H1 (cell line): ENCODE data around the gene TSPAN32. TPM values are rescaled to one million over a fixed set of nuclear protein-coding genes. Genes with fewer than 3 reads are reported as not detected.

Experiments used
- CTCF ChIA-PET: fragments of 300-600 bp; sonication (Branson Sonifier 250); formaldehyde crosslinking; loops from one replicate; lab custom pipeline; 2021; ENCODE audit not compliant: partially characterized antibody; lab: Charles Lee
- POLR2A ChIA-PET: fragments of 300-600 bp; sonication (Branson Sonifier 250); formaldehyde crosslinking; loops from one replicate; lab custom pipeline; 2021; ENCODE audit warnings: inconsistent platforms; ENCODE audit not compliant: partially characterized antibody; lab: Charles Lee
- DNase-seq, 2 experiments: peaks; one replicate each; pipeline versions ENCODE4 v3.0.0 to v3.0.0-alpha.2; 2010 to 2022; ENCODE audit warnings: low spot score in 2 of 2, low read depth in 1 of 2, mixed read lengths in 1 of 2
- FAIRE-seq: peaks from 2 replicates; lab custom pipeline; 2011; peaks lifted over from hg19 to GRCh38; lab: Jason Lieb, UNC
- H2AFZ ChIP-seq: 2 replicates; pipeline ENCODE4 v1.8.1; 2012; ENCODE audit warnings: low read length, inconsistent platforms
- H2AK5ac ChIP-seq: 2 replicates; pipeline ENCODE4 v1.6.1; 2013; ENCODE audit warnings: low read depth, low read length
- H2BK120ac ChIP-seq: replicated peaks from 2 replicates; pipeline ENCODE3; 2013; ENCODE audit warnings: low read depth, low read length, inconsistent platforms
- H2BK12ac ChIP-seq: 2 replicates; pipeline ENCODE4 v1.6.1; 2013; ENCODE audit warnings: low read depth, low read length
- H2BK15ac ChIP-seq: 2 replicates; pipeline ENCODE4 v1.6.1; 2013; ENCODE audit warnings: low read length
- H2BK20ac ChIP-seq: 2 replicates; pipeline ENCODE4 v1.6.1; 2013; ENCODE audit warnings: low read length
- H2BK5ac ChIP-seq: 2 replicates; pipeline ENCODE4 v1.6.1; 2013; ENCODE audit warnings: low read depth, low read length
- H3K14ac ChIP-seq: 2 replicates; pipeline ENCODE4 v1.6.1; 2013; ENCODE audit warnings: inconsistent platforms; ENCODE audit not compliant: insufficient read length
- H3K18ac ChIP-seq: 2 replicates; pipeline ENCODE4 v1.6.1; 2013; ENCODE audit warnings: low read length; ENCODE audit errors: extremely low read depth
- H3K23ac ChIP-seq: 2 replicates; pipeline ENCODE4 v1.6.1; 2013; ENCODE audit warnings: inconsistent platforms; ENCODE audit not compliant: insufficient read length
- H3K23me2 ChIP-seq: 2 replicates; pipeline ENCODE4 v1.6.1; 2013; ENCODE audit warnings: low read depth, low read length
- H3K27ac ChIP-seq: 2 replicates; pipeline ENCODE4 v1.6.1; 2011; ENCODE audit warnings: low read depth, low read length, inconsistent platforms
- H3K27me3 ChIP-seq, 4 experiments: replicated peaks in 1 of 4; 1 replicate in 1 of 4; 2 replicates in 3 of 4; pipeline versions ENCODE4 v1.6.1 to v1.8.1; 2011 to 2013; ENCODE audit warnings: low read length in 3 of 4, mild to moderate bottlenecking in 3 of 4, inconsistent platforms in 2 of 4, mixed read lengths in 2 of 4, moderate library complexity in 1 of 4; ENCODE audit not compliant: control insufficient read depth in 3 of 4, insufficient read depth in 3 of 4; ENCODE audit errors: extremely low read depth in 1 of 4
- H3K36me3 ChIP-seq, 4 experiments: 2 replicates each; pipeline versions ENCODE4 v1.6.1 to v1.8.1; 2011 to 2013; ENCODE audit warnings: mild to moderate bottlenecking in 4 of 4, low read length in 3 of 4, moderate library complexity in 2 of 4, control low read depth in 1 of 4, inconsistent platforms in 1 of 4; ENCODE audit not compliant: insufficient read depth in 4 of 4, control insufficient read depth in 2 of 4
- H3K4ac ChIP-seq: replicated peaks from 2 replicates; pipeline ENCODE3; 2013; ENCODE audit warnings: low read length, low read depth, mixed read lengths, inconsistent platforms; ENCODE audit not compliant: insufficient read length
- H3K4me1 ChIP-seq, 4 experiments: replicated peaks in 1 of 4; 1 replicate in 1 of 4; 2 replicates in 3 of 4; pipeline versions ENCODE4 v1.6.1 to v1.8.1; 2011 to 2013; ENCODE audit warnings: low read length in 3 of 4, inconsistent platforms in 2 of 4, mixed read lengths in 1 of 4; ENCODE audit not compliant: insufficient read depth in 4 of 4, control insufficient read depth in 3 of 4
- H3K4me2 ChIP-seq, 2 experiments: 2 replicates each; pipeline versions ENCODE4 v1.6.1 to v1.8.1; 2011 to 2013; ENCODE audit warnings: low read depth in 2 of 2, low read length in 2 of 2, control low read depth in 1 of 2, inconsistent platforms in 1 of 2, mild to moderate bottlenecking in 1 of 2; ENCODE audit not compliant: insufficient read depth in 1 of 2
- H3K4me3 ChIP-seq, 4 experiments: fragments of 200-600, 300-600 bp in 1 of 4; sonication (generic), shearing (Covaris generic), sonication (Bioruptor Twin) in 1 of 4; 2 replicates each; pipeline versions ENCODE4 v1.5.1 to v1.8.1; 2011 to 2016; ENCODE audit warnings: low read length in 4 of 4, low read depth in 3 of 4, control low read depth in 2 of 4, inconsistent platforms in 2 of 4, mild to moderate bottlenecking in 2 of 4, mixed read lengths in 1 of 4, moderate library complexity in 1 of 4; ENCODE audit not compliant: insufficient read depth in 2 of 4; ENCODE audit errors: extremely low read depth in 1 of 4
- H3K56ac ChIP-seq: replicated peaks from 2 replicates; pipeline ENCODE3; 2013; ENCODE audit warnings: low read depth, mild to moderate bottlenecking, mixed read lengths, low read length, inconsistent platforms; ENCODE audit not compliant: insufficient read length
- H3K79me1 ChIP-seq: 2 replicates; pipeline ENCODE4 v1.6.1; 2013; ENCODE audit warnings: low read depth, low read length, control low read depth
- H3K79me2 ChIP-seq, 2 experiments: 2 replicates each; pipeline versions ENCODE4 v1.6.1 to v1.8.1; 2012 to 2013; ENCODE audit warnings: low read length in 2 of 2, mild to moderate bottlenecking in 2 of 2, inconsistent platforms in 1 of 2; ENCODE audit not compliant: insufficient read depth in 2 of 2, control insufficient read depth in 1 of 2
- H3K9ac ChIP-seq, 4 experiments: replicated peaks in 1 of 4; 1 replicate in 1 of 4; 2 replicates in 3 of 4; pipeline versions ENCODE4 v1.6.1 to v1.8.1; 2011 to 2013; ENCODE audit warnings: low read depth in 3 of 4, low read length in 3 of 4, control low read depth in 2 of 4, mild to moderate bottlenecking in 2 of 4, moderate library complexity in 2 of 4, inconsistent platforms in 1 of 4; ENCODE audit errors: extremely low read depth in 1 of 4
- H3K9me3 ChIP-seq, 2 experiments: 2 replicates each; pipeline versions ENCODE4 v1.6.1 to v1.8.1; 2012 to 2013; ENCODE audit warnings: mild to moderate bottlenecking in 2 of 2, moderate library complexity in 2 of 2, control low read depth in 1 of 2, inconsistent platforms in 1 of 2, low read depth in 1 of 2, low read length in 1 of 2, mixed read lengths in 1 of 2; ENCODE audit not compliant: insufficient read depth in 2 of 2
- H4K20me1 ChIP-seq, 2 experiments: replicated peaks in 1 of 2; 2 replicates each; pipeline versions ENCODE3 to v1.8.1; 2011 to 2013; ENCODE audit warnings: inconsistent platforms in 2 of 2, low read length in 2 of 2, mild to moderate bottlenecking in 1 of 2; ENCODE audit not compliant: insufficient read depth in 2 of 2, control insufficient read depth in 1 of 2
- H4K5ac ChIP-seq: 2 replicates; pipeline ENCODE4 v1.6.1; 2013; ENCODE audit warnings: low read length, low read depth, mixed read lengths, inconsistent platforms; ENCODE audit not compliant: insufficient read length
- H4K8ac ChIP-seq: 2 replicates; pipeline ENCODE4 v1.8.0; 2013; ENCODE audit warnings: mild to moderate bottlenecking, moderate library complexity, low read length, inconsistent platforms; ENCODE audit not compliant: insufficient read depth; ENCODE audit errors: extremely low read depth
- H4K91ac ChIP-seq: replicated peaks from 2 replicates; pipeline ENCODE3; 2013; ENCODE audit warnings: low read length, mixed read lengths, inconsistent platforms; ENCODE audit not compliant: insufficient read length
- GTF2F1 ChIP-seq: IDR thresholded peaks from 2 replicates; pipeline ENCODE4 v1.6.1; 2012; ENCODE audit warnings: low read depth, low read length, improper control_type of control experiment, borderline replicate concordance
- SAP30 ChIP-seq: fragments of 300-600 bp; sonication (generic); IDR thresholded peaks from 2 replicates; pipeline ENCODE4 v1.7.1; 2012; ENCODE audit warnings: low read length, moderate library complexity, mild to moderate bottlenecking, inconsistent platforms; ENCODE audit not compliant: insufficient read depth, insufficient replicate concordance
- WGBS, 2 experiments: shearing (Covaris generic) in 1 of 2; methylation state at CpG; one replicate each; pipeline versions ENCODE4 v1.1.6 to v1.1.7; 2013 to 2015; ENCODE audit warnings: low lambda C conversion rate in 2 of 2, mixed read lengths in 2 of 2, inconsistent platforms in 1 of 2, low coverage in 1 of 2, missing lambda C conversion rate in 1 of 2; ENCODE audit not compliant: insufficient replicate concordance in 2 of 2, insufficient coverage in 1 of 2, insufficient read length in 1 of 2; ENCODE audit errors: extremely low coverage in 1 of 2, missing lambda C conversion rate in 1 of 2; 5-methylcytosine and 5-hydroxymethylcytosine counted together
- polyA plus RNA-seq, 7 experiments: library from polyadenylated mRNA; depleted of rRNA in 3 of 7; stranded (reverse) in 5 of 7; unstranded in 2 of 7; fragments of >200 nt in 5 of 7; fragments of 200-250 nt in 2 of 7; gene quantifications; 1 replicate in 5 of 7; 2 replicates in 1 of 7; 4 replicates in 1 of 7; pipeline versions ENCODE4 v1.2.1 to v1.2.3, GENCODE V29; 2011 to 2013; ENCODE audit warnings: missing spikeins in 2 of 7, mixed read lengths in 2 of 7
- total RNA-seq: library from RNA; stranded (reverse); fragmentation: NEBNext Ultra II Directional; extraction: Animal tissue kit (Norgen Biotek cat#: 25700); gene quantifications from 2 replicates; pipeline ENCODE4 v1.2.1, GENCODE V29; 2021

Gene TSPAN32
- total and polyA plus RNA-seq, 2 of the 8 experiments (the other 6 are each of a cell fraction or from before 2014, with no cell fraction given) = not detected

DNA sequence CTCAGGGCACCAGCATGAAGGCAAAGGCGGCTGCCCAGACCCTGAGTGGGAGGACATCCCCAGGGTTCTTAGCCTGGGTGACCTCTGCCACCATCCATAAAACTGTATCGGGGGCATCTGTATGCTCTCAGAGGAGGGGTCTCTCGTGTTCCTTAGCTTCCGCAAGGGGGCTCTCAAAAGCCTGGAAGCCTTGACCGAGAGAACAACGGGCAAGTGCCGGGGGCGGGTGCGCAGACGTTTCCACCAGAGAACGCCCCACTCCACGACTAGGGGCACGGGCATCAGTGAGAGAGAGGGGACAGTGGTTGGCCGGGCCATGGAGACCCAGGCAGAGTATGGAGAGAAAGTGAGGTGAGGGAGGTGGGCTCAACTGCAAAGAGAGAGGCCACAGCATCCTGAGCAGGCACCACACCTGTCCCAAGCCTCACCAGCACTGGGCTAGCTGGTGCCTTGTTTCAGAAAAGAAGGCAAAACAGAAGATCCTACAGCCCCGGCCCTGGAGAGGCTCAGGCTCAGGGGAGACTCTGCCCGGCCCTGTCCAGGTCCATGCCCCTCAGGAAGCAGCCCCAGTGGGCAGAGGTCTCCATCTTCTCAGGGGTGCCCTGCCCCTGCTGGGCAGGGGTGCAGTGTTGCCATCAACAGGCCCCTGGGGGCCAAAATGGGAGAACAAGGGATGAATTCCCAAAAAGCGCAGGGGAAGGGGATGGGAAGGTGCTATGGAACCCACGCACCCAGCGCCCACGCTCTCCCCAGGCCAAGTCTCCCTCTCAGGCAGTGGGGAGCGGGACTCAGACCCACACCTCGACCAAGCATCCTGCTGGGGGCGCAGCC is 5.9 kb downstream of the TSPAN32 start:
- CTCF ChIA-PET = interaction anchor here (1.3 to 14.9 kb wide), 9 partner anchors 8 to 129 kb away, joined by 3 to 333 read pairs (median 39); partner anchors contain the start of genes C11orf21, TSPAN32 and TSSC4
- 87% methylated on average over 19 of the region's 23 CpGs; no CpG with 5 or more reads in 1 of the 2 experiments for WGBS, 2 experiments
- no peak overlapping the region for H2BK120ac ChIP-seq
- H2AK5ac ChIP-seq = no peak overlapping the region
- no peak overlapping the region for H2BK12ac ChIP-seq
- TF ChIP-seq SAP30 (no peak), GTF2F1 (no peak)
- TF ChIP-seq, all 59 proteins: peak for 0
- Histone ChIP-seq H3K23me2 (no peaks in the 10 kb centered on the region), H3K4me3 (no peak overlapping the region), H3K27ac (no peak overlapping the region), H3K23ac (no peak overlapping the region), H3K79me2 (no peaks in the 10 kb centered on the region), H4K20me1 (peaks cover 0 to 5% of the 10 kb centered on the region in 2 experiments), H4K91ac (no peak overlapping the region), H3K14ac (no peak overlapping the region), H4K8ac (no peak overlapping the region), H4K5ac (no peak overlapping the region), H3K56ac (no peak overlapping the region), H3K4me1 (peaks cover 0 to 3% (median 0%) of the 10 kb centered on the region in 4 experiments; a peak in 1 of 7 replicates), H3K9me3 (no peaks in the 10 kb centered on the region), H3K4me2 (no peak overlapping the region), H3K79me1 (no peaks in the 10 kb centered on the region), H2BK15ac (no peak overlapping the region), H3K27me3 (no peaks in the 10 kb centered on the region), H3K36me3 (no peaks in the 10 kb centered on the region), H2BK20ac (no peak overlapping the region), H3K9ac (no peak overlapping the region), H2BK5ac (no peak overlapping the region), H2AFZ (no peak overlapping the region), H3K18ac (no peak overlapping the region), H3K4ac (no peak overlapping the region)
- FAIRE-seq (no peak), DNase-seq (no peak)
- POLR2A ChIA-PET = interaction anchor here (2.2 kb wide), 1 partner anchor 113 kb away, joined by 10 read pairs; no protein-coding TSS in a partner anchor
